T-helper 17 cell (primary cell): Measurements from ENCODE around the gene PKD1. TPM values are rescaled to one million over a fixed set of nuclear protein-coding genes. Genes with fewer than 3 reads are reported as not detected.
A peak's percentile ranks its signal among the peaks of the same experiment; 100 is the strongest.
"Not testable (repeated sequence)": the region's sequence is repeated elsewhere in the genome, so short reads cannot be mapped to it uniquely, and the experiment has no call there.

Source experiments
- ATAC-seq: fragments of 150-1000 bp; cut with Tn5 transposase; 2 replicates; pipeline ENCODE4 v1.10.0; 2021; ENCODE audit warnings: mild to moderate bottlenecking, moderate library complexity
- DNase-seq, 3 donors: peaks; one replicate each; pipeline versions ENCODE4 v3.0.0 to v3.0.0-alpha.2; 2020 to 2021
- H3K9me3 ChIP-seq: one replicate; pipeline ENCODE4 v1.7.0; 2013; ENCODE audit warnings: low read length, mild to moderate bottlenecking; ENCODE audit not compliant: control insufficient read depth, poor library complexity, severe bottlenecking
- H3K27ac Mint-ChIP-seq: one replicate; pipeline ENCODE4 v1.8.0; 2022; ENCODE audit warnings: mild to moderate bottlenecking, moderate library complexity, mixed read lengths
- H3K27me3 Mint-ChIP-seq: one replicate; pipeline ENCODE4 v1.8.0; 2022; ENCODE audit warnings: mixed read lengths
- H3K36me3 Mint-ChIP-seq: one replicate; pipeline ENCODE4 v1.8.0; 2022; ENCODE audit warnings: low read depth, mixed read lengths
- H3K4me1 Mint-ChIP-seq: one replicate; pipeline ENCODE4 v1.8.0; 2022; ENCODE audit warnings: mild to moderate bottlenecking, mixed read lengths
- H3K4me3 Mint-ChIP-seq: one replicate; pipeline ENCODE4 v1.8.0; 2022; ENCODE audit warnings: mild to moderate bottlenecking, moderate library complexity, mixed read lengths
- total RNA-seq, 4 donors: library from RNA in 2 of 4; stranded (reverse) in 2 of 4; gene quantifications; one replicate each; pipeline ENCODE4 v1.2.3 and lab custom pipeline; 2022 to 2026

PKD1 gene
- total RNA-seq, 2 donors from 2014 or later: 86.6 to 88.9 TPM

GRCh38 chr16:2151188-2152091 is 15.7 kb upstream of the PKD1 start:
- no peak for ATAC-seq
- Mint-ChIP-seq H3K4me3 (peak overlapping the region; percentile 62), H3K27me3 (no peaks in the 10 kb centered on the region), H3K4me1 (peaks cover 30% of the 10 kb centered on the region), H3K36me3 (no peaks in the 10 kb centered on the region), H3K27ac (peak overlapping the region; percentile 54)
- DNase-seq: no peak
- no peaks in the 10 kb centered on the region for H3K9me3 ChIP-seq

GRCh38 chr16:2150418-2151187 is 14.9 kb upstream of the PKD1 start:
- Mint-ChIP-seq H3K27me3 (no peaks in the 10 kb centered on the region), H3K27ac (peak overlapping the region; percentile 54), H3K36me3 (no peaks in the 10 kb centered on the region), H3K4me1 (peaks cover 29% of the 10 kb centered on the region), H3K4me3 (peak overlapping the region; percentile 70)
- DNase-seq: no peak
- H3K9me3 ChIP-seq: no peaks in the 10 kb centered on the region
- ATAC-seq: no peak

- H3K36me3 Mint-ChIP-seq: no peaks in the 10 kb centered on the region
- no peak for DNase-seq
- H3K9me3 ChIP-seq: no peaks in the 10 kb centered on the region
- no peak for ATAC-seq
- H3K4me1 Mint-ChIP-seq: peaks cover 23% of the 10 kb centered on the region
- H3K27ac Mint-ChIP-seq: no peak overlapping the region
- H3K27me3 Mint-ChIP-seq: no peaks in the 10 kb centered on the region
- peak overlapping the region; percentile 70 for H3K4me3 Mint-ChIP-seq
Measured at GRCh38 chr16:2149630-2150417, 14.1 kb upstream of the PKD1 start.

- H3K9me3 ChIP-seq: no peaks in the 10 kb centered on the region
- H3K27ac Mint-ChIP-seq: no peak overlapping the region
- H3K4me1 Mint-ChIP-seq: peaks cover 17% of the 10 kb centered on the region
- H3K4me3 Mint-ChIP-seq: peak overlapping the region; percentile 70
- H3K36me3 Mint-ChIP-seq: no peaks in the 10 kb centered on the region
- ATAC-seq: peak; percentile 20
- H3K27me3 Mint-ChIP-seq: no peaks in the 10 kb centered on the region
- peak in 1 of 3 donors; percentile 17 for DNase-seq
Measured at GRCh38 chr16:2148714-2149629, 13.3 kb upstream of the PKD1 start.

DNA sequence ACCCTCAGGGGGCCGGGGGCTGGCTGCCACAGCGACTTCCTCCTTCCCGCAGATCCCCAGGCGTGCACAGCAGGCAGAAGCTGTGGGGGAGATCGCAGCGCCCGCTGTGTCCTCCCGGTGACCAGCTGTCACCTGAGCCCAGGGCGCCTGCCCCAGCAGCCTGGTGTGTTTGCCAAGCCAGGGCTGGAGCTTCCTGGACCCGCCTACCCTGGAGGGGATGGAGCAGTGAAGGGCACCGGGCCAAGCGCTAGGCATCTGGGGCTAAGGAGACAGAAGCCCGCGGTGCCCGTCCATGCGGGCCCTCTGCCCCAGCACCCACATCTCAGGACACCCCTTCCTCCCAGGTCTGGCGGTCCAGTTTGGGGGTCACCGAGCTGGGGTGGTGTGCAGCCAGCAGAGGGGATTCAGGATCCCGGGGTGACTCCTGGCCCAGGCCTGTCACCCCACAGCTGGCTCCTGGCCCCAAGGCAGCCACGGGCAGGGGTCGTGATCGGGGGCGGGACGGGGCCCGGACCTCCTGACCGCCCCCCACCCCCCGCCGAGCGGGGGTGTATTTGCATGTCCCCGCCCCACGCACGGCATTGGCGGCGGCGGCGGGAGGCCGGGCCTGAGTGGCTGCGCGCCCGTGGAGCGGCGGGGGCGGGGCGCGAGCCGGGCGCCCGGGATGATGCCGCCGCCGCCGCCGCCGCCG is 12.4 kb upstream of the PKD1 start, which contains the start of gene RAB26:
TSS of gene RAB26 (plus strand) at position 645 of the 691 bp plus-strand sequence. CDS start 159 bp downstream, outside the sequence.
- H3K36me3 Mint-ChIP-seq: no peaks in the 10 kb centered on the region
- peak within 1 kb of the TSS; percentile 70 for H3K4me3 Mint-ChIP-seq
- H3K27ac Mint-ChIP-seq: no peak within 1 kb of the TSS
- ATAC-seq: peak; percentile 89
- H3K27me3 Mint-ChIP-seq: no peaks in the 10 kb centered on the region
- peaks cover 12% of the 10 kb centered on the region for H3K4me1 Mint-ChIP-seq
- H3K9me3 ChIP-seq: no peaks in the 10 kb centered on the region
- DNase-seq: peak; percentile 48 to 57 (median 57)

DNA sequence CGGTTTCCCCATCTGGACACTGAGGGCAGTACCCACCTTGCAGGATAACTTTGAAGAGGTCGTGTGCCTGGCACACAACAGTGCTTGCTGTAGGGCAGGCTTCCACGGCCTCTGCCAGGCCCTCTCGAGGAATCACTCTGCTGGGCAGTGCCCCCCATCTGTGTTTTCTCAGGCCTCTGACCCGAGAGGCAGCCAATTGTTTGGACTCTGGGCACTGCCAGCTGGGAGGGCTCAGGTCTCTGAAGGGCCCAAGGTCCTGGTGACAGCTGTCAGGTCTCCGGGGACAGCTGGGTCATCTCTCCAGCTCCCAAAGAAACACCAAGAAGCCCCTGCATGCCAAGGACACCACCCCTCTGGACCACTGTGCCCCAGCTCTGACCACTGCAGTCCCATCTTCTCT is 11.7 kb upstream of the PKD1 start:
- H3K4me3 Mint-ChIP-seq: peak overlapping the region; percentile 36

DNA sequence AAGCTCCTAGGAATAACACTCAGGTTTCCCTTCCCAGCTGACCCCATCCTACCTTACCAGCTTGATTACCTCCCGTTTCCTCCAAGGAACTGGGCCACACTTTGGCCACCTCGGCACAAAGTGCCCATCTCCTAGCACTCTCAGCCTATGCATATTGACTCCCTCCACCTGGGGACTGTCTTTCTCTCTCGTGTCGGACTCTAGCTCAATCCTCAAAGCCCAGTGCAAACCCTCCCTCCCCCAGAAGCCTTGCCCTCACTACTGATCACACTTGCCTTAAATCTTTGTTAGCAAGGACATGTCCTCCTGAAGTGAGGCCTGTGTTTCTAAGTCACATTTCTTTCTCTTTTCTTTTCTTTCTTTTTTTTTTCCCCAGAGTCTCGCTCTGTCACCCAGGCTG is 10.1 kb upstream of the PKD1 start:
- Mint-ChIP-seq H3K4me1 (peaks cover 6% of the 10 kb centered on the region), H3K4me3 (no peak overlapping the region), H3K27me3 (no peaks in the 10 kb centered on the region), H3K36me3 (no peaks in the 10 kb centered on the region), H3K27ac (no peak overlapping the region)
- ATAC-seq (no peak), DNase-seq (no peak)
- no peaks in the 10 kb centered on the region for H3K9me3 ChIP-seq

More for the DNA sequence above, 11.7 kb upstream of the PKD1 start:
- Mint-ChIP-seq H3K4me1 (peaks cover 12% of the 10 kb centered on the region), H3K36me3 (no peaks in the 10 kb centered on the region), H3K27ac (no peak overlapping the region), H3K27me3 (no peaks in the 10 kb centered on the region)
- DNase-seq (no peak), ATAC-seq (no peak)
- H3K9me3 ChIP-seq: no peaks in the 10 kb centered on the region

DNA sequence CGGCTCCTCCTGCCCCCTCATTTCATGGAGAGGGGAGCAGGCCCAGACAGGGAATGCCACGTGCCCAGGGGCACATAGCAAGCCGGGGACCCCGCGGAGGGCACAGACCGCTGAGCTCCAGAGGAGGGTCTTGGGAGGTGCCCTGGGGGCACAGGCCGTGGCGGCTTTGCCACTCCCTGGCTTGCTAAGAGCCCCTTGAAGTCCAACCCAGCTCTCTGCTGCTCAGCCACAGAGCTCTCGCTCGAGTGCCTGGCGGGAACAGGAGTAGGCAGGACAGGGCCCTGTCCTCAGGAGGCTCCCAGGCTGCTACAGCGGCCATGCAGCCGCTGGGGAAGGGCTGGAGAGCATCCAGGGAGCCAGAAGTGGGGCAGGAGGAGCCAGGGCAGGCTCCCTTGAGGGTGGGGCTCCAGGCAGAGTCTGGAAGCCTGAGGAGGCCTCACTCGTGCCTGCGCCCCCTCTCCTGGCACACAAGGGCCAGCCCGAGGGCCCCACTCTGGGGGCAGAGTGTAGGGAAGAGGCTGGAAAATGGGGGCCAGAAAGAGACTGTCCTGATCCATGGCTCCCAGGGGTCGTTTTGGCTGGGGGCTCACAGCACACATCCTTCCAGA is 8.3 kb upstream of the PKD1 start:
- H3K9me3 ChIP-seq: no peaks in the 10 kb centered on the region
- ATAC-seq: no peak
- Mint-ChIP-seq H3K27ac (no peak overlapping the region), H3K36me3 (no peaks in the 10 kb centered on the region), H3K27me3 (no peaks in the 10 kb centered on the region), H3K4me1 (peaks cover 9% of the 10 kb centered on the region), H3K4me3 (no peak overlapping the region)
- no peak for DNase-seq

GRCh38 chr16:2142942-2143877 is 7.5 kb upstream of the PKD1 start:
- DNase-seq (no peak), ATAC-seq (no peak)
- Mint-ChIP-seq H3K27me3 (no peaks in the 10 kb centered on the region), H3K36me3 (no peaks in the 10 kb centered on the region), H3K27ac (no peak overlapping the region), H3K4me3 (no peak overlapping the region), H3K4me1 (peaks cover 9% of the 10 kb centered on the region)
- no peaks in the 10 kb centered on the region for H3K9me3 ChIP-seq

DNA sequence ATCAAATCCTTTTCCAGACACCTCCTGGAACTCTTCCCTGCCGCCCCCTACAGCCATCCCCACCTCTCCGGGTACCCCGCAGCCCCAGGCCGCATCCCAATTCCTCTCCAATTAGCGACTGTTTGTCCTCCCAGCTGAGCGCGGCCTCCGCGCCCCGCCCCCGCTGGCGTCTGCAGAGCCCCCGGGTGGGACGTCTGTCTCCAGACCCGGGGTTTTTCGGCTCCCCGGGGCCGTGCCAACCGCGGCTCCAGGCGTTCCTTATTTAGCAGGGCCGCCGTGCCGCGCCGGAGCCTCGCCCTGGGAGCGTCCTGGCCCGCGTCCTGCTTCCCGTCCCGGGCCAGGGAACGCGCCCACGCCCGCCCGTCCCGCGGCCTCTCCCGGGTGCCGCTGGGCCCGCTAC is 627 bp downstream of the PKD1 start:
- not testable (repeated sequence) for H3K36me3 Mint-ChIP-seq, H3K27ac Mint-ChIP-seq, H3K4me1 Mint-ChIP-seq, H3K9me3 ChIP-seq, ATAC-seq, H3K27me3 Mint-ChIP-seq, DNase-seq
- peak overlapping the region; percentile 86 for H3K4me3 Mint-ChIP-seq

DNA sequence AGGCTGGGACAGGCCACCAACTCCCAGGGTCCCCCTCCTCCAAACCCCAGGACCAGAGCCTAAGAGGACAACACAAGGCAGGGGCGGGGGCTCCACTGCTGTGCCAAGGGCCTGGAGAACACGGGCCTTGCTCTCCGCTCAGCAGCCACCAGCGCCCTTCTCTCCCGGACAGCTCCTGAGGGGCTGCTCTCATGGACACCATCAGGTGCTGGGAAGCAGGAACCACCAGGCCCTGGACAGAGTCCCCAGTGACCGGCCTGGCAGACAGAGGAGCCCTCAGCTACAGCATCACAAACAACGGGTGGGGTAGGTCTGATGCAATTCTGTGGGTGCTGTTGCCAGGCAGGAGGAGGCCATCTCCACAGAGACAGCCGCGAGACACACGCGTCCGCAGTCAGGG is 1.9 kb downstream of the PKD1 start:
- not testable (repeated sequence) for H3K36me3 Mint-ChIP-seq, H3K27ac Mint-ChIP-seq, H3K4me1 Mint-ChIP-seq, H3K27me3 Mint-ChIP-seq, H3K9me3 ChIP-seq, ATAC-seq, DNase-seq
- peak overlapping the region; percentile 28 for H3K4me3 Mint-ChIP-seq
